Cardiac muscle cell (in vitro differentiated cells and primary cell): ENCODE measurements around the gene DDX10. TPM values are rescaled to one million over a fixed set of nuclear protein-coding genes. Genes with fewer than 3 reads are reported as not detected.
"Not testable (repeated sequence)": the region's sequence is repeated elsewhere in the genome, so short reads cannot be mapped to it uniquely, and the experiment has no call there.

Source experiments
- DNase-seq, 2 donors: peaks; one replicate each; pipeline versions ENCODE4 v3.0.0 to v3.0.0-alpha.2; 2010 to 2017; ENCODE audit warnings: low read depth in 1 of 2, low spot score in 1 of 2
- H3K27ac ChIP-seq: fragments of 200-600 bp; sonication (generic); 2 replicates; pipeline ENCODE4 v1.5.1; 2016
- H3K27me3 ChIP-seq: fragments of 200-600 bp; sonication (generic); 2 replicates; pipeline ENCODE4 v1.6.0; 2016; ENCODE audit warnings: control low read depth
- H3K36me3 ChIP-seq: fragments of 200-600 bp; sonication (generic); 2 replicates; pipeline ENCODE4 v1.5.1; 2016; ENCODE audit warnings: control low read depth
- H3K4me1 ChIP-seq: fragments of 200-600 bp; sonication (generic); 2 replicates; pipeline ENCODE4 v1.8.1; 2017; ENCODE audit warnings: low read depth, mild to moderate bottlenecking, mixed run types
- H3K4me3 ChIP-seq: fragments of 200-600 bp; sonication (generic); 2 replicates; pipeline ENCODE4 v1.5.1; 2016; ENCODE audit warnings: mild to moderate bottlenecking
- H3K9me3 ChIP-seq: fragments of 200-600 bp; sonication (generic); 2 replicates; pipeline ENCODE4 v1.5.1; 2017; ENCODE audit warnings: low read depth, mild to moderate bottlenecking, control low read depth
- CTCF ChIP-seq: IDR thresholded peaks from 2 replicates; pipeline ENCODE4 v1.5.1; 2012; ENCODE audit warnings: low read depth, mild to moderate bottlenecking, low read length
- polyA plus RNA-seq: library from polyadenylated mRNA; unstranded; fragments of >200 nt; fragmentation: Nextera tagmentation; extraction: Ambion mirVana; gene quantifications from 2 replicates; pipeline ENCODE4 v1.2.1, GENCODE V29; 2016
- total RNA-seq: library from RNA; depleted of rRNA; stranded (reverse); fragments of >200 nt; gene quantifications from 2 replicates; pipeline ENCODE4 v1.2.3, GENCODE V29; 2016

Gene DDX10
- total and polyA plus RNA-seq, 2 experiments from 2014 or later, result 16.0 to 17.9 TPM

- TF ChIP-seq CTCF, result no peak
- H3K4me1 ChIP-seq, result no peaks in the 10 kb centered on the region
- H3K27me3 ChIP-seq, result no peaks in the 10 kb centered on the region
- no peaks in the 10 kb centered on the region for H3K36me3 ChIP-seq
- no peak overlapping the region for H3K27ac ChIP-seq
- H3K9me3 ChIP-seq, result no peaks in the 10 kb centered on the region
- H3K4me3 ChIP-seq, result no peak overlapping the region
- DNase-seq, result no peak
These were observed 32.7 kb upstream of the DDX10 start for GRCh38 chr11:108632041-108632704.

GRCh38 chr11:108635106-108635505 lies 29.8 kb upstream of the DDX10 start:
- Histone ChIP-seq H3K4me3 (no peak overlapping the region), H3K9me3 (no peaks in the 10 kb centered on the region), H3K4me1 (no peaks in the 10 kb centered on the region), H3K27ac (no peak overlapping the region), H3K36me3 (no peaks in the 10 kb centered on the region), H3K27me3 (no peaks in the 10 kb centered on the region)
- TF ChIP-seq CTCF, result no peak
- DNase-seq, result no peak

- Histone ChIP-seq H3K36me3 (no peaks in the 10 kb centered on the region), H3K4me1 (no peaks in the 10 kb centered on the region), H3K27ac (no peak overlapping the region), H3K4me3 (no peak overlapping the region), H3K9me3 (no peaks in the 10 kb centered on the region), H3K27me3 (no peaks in the 10 kb centered on the region)
- no peak for TF ChIP-seq CTCF
- DNase-seq, result no peak
These were observed 28.6 kb upstream of the DDX10 start for GRCh38 chr11:108636222-108636621.

GRCh38 chr11:108639146-108639545 lies 25.7 kb upstream of the DDX10 start:
- DNase-seq, result no peak
- no peak overlapping the region for H3K4me3 ChIP-seq
- TF ChIP-seq CTCF, result no peak

GRCh38 chr11:108641752-108642151 lies 23.1 kb upstream of the DDX10 start:
- DNase-seq, H3K36me3 ChIP-seq, H3K27me3 ChIP-seq, H3K4me1 ChIP-seq, H3K4me3 ChIP-seq, H3K9me3 ChIP-seq, H3K27ac ChIP-seq: not testable (repeated sequence)

More at GRCh38 chr11:108639146-108639545, 25.7 kb upstream of the DDX10 start:
- no peaks in the 10 kb centered on the region for H3K27me3 ChIP-seq
- H3K9me3 ChIP-seq, result no peaks in the 10 kb centered on the region
- no peaks in the 10 kb centered on the region for H3K36me3 ChIP-seq
- peaks cover under 1% of the 10 kb centered on the region for H3K4me1 ChIP-seq
- H3K27ac ChIP-seq, result no peak overlapping the region

GRCh38 chr11:108643974-108644373 lies 20.9 kb upstream of the DDX10 start:
- Histone ChIP-seq H3K36me3 (no peaks in the 10 kb centered on the region), H3K9me3 (no peaks in the 10 kb centered on the region), H3K27ac (no peak overlapping the region), H3K4me1 (peaks cover 5% of the 10 kb centered on the region), H3K27me3 (no peaks in the 10 kb centered on the region), H3K4me3 (no peak overlapping the region)
- DNase-seq, result no peak
- no peak for TF ChIP-seq CTCF
